GM08714 (cell line): Measurements from ENCODE around the gene ZNF710.
"Not testable (repeated sequence)": the region's sequence is repeated elsewhere in the genome, so short reads cannot be mapped to it uniquely, and the experiment has no call there.

ENCODE experiments used
- H3K4me3 ChIP-seq: fragments of 200-500 bp; sonication (Bioruptor generic); 2 replicates; pipeline ENCODE4 v1.5.1; 2014; ENCODE audit warnings: mild to moderate bottlenecking, low read length, inconsistent platforms
- ZNF274 ChIP-seq: IDR thresholded peaks from 2 replicates; pipeline ENCODE4 v1.6.1; 2012; ENCODE audit warnings: mild to moderate bottlenecking, low read depth, low read length

The ZNF710 gene, protein sequence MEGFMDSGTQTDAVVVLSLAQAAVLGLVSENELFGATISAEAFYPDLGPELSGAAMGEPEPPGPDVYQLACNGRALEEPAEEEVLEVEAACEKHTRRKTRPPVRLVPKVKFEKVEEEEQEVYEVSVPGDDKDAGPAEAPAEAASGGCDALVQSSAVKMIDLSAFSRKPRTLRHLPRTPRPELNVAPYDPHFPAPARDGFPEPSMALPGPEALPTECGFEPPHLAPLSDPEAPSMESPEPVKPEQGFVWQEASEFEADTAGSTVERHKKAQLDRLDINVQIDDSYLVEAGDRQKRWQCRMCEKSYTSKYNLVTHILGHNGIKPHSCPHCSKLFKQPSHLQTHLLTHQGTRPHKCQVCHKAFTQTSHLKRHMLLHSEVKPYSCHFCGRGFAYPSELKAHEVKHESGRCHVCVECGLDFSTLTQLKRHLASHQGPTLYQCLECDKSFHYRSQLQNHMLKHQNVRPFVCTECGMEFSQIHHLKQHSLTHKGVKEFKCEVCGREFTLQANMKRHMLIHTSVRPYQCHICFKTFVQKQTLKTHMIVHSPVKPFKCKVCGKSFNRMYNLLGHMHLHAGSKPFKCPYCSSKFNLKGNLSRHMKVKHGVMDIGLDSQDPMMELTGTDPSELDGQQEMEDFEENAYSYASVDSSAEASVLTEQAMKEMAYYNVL

GRCh38 chr15:90001062-90001682, at the start of gene ZNF710:
Gene ZNF710 (plus strand): TSS chr15:90001324. CDS start chr15:90067138, 65,814 bp downstream.
- peak within 1 kb of the TSS; percentile 83 for H3K4me3 ChIP-seq
- TF ChIP-seq ZNF274: no peak

- no peak for TF ChIP-seq ZNF274
- no peak overlapping the region for H3K4me3 ChIP-seq
Observed at GRCh38 chr15:89954541-89954940, 46.6 kb upstream of the ZNF710 start.

DNA sequence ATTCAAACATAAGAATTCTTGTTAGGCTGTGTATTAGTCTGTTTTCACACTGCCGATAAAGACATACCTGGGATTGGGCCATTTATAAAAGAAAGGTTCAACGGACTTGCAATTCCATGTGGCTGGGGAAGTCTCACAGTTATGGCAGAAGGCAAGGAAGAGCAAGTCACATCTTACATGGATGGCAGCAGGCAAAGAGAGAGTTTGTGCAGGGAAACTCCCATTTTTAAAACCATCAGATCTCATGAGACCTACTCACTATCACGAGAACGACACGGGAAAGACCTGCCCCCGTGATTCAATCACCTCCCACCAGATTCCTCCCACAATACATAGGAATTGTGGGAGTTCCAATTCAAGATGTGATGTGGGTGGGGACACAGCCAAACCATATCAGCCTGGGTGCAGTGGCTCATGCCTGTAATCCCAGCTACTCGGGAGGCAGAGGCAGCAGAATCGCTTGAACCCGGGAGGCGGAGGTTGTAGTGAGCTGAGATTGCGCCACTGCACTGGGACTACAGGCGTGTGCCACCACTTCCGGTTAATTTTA, 45.6 kb upstream of the ZNF710 start:
- not testable (repeated sequence) for H3K4me3 ChIP-seq

DNA sequence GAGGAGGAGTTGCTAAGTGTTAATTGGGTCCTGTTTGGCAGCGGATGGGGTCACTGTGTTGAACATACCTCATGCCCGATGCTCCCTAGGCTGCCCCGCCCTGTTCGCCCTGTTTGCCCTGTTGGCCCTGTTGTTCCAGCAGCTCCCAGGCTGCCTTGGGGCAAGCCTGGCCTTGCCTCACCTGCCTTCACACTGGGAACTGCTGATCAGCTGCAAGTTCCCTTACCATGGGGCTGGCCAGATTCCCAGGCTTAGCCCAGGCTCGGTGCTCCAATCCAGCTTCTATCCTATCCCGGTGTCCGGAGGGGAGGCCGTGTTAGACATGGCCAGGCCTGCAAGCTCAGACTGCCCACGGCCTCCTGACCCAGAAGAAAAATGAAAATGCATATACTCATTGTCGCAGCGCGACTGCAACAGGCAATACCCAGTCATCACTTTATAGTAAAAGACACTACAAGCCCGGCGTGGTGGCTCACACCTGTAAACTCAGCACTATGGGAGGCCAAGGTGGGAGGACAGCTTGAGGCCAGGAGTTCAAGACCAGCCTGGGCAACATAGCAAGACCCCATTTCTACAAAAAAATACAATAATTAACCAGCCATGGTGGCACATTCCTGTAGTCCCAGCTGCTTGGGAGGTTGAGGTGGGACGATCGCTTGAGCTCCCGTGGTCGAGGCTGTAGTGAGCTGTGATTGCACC, 42.9 kb upstream of the ZNF710 start:
- no peak for TF ChIP-seq ZNF274
- no peak overlapping the region for H3K4me3 ChIP-seq

- H3K4me3 ChIP-seq: no peak overlapping the region
- no peak for TF ChIP-seq ZNF274
Observed at GRCh38 chr15:89963301-89964231, 37.6 kb upstream of the ZNF710 start.

- H3K4me3 ChIP-seq: no peak overlapping the region
- no peak for TF ChIP-seq ZNF274
Observed at GRCh38 chr15:89964232-89964954, 36.7 kb upstream of the ZNF710 start.

- no peak overlapping the region for H3K4me3 ChIP-seq
- no peak for TF ChIP-seq ZNF274
Observed at GRCh38 chr15:89967881-89968280, 33.2 kb upstream of the ZNF710 start.

DNA sequence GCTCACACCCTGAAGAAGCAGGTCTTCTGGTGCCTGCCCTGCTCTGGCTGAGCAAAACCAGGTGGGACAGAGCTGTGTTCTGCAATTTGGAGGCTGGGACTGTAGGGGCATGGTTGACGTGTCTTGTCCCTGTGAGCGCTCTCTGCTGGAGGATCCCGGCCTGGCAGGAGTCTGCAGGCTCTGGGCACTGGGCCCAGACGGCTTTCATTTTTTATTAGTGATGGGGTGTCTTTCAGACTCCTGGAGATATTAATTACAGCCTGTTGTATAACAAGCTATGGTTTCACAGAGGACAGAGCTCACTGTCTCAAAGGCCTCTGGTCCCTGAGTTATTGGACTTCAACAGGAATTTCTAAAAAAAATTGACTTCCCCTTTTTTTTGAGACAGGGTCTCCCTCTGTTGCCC, 29.5 kb upstream of the ZNF710 start:
- H3K4me3 ChIP-seq: no peak overlapping the region
- no peak for TF ChIP-seq ZNF274

- TF ChIP-seq ZNF274: no peak
- H3K4me3 ChIP-seq: no peak overlapping the region
Observed at GRCh38 chr15:89972085-89972484, 29.0 kb upstream of the ZNF710 start.

- no peak for TF ChIP-seq ZNF274
Observed at GRCh38 chr15:89975482-89976245, 25.5 kb upstream of the ZNF710 start.

GRCh38 chr15:89976246-89976600, 24.9 kb upstream of the ZNF710 start:
- no peak overlapping the region for H3K4me3 ChIP-seq
- no peak for TF ChIP-seq ZNF274

More at GRCh38 chr15:89975482-89976245, 25.5 kb upstream of the ZNF710 start:
- no peak overlapping the region for H3K4me3 ChIP-seq

GRCh38 chr15:89977836-89978235, 23.3 kb upstream of the ZNF710 start:
- not testable (repeated sequence) for H3K4me3 ChIP-seq

DNA sequence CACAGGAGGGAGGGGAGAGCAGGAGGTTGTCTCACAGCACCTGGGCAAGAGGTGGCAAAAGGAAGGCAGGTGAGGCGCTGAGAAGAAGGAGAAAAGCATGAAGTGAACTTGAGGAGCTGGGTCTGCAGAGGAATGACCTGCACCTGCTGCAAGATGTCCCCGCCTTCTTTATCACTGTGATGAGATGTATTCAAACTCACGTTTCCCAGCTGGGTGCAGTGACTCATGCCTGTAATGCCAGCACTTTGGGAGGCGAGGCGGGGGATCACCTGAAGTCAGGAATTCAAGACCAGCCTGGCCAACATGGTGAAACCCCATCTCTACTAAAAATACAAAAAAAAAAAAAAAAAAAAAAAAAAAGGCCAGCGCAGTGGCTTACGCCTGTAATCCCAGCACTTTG, 22.2 kb upstream of the ZNF710 start:
- TF ChIP-seq ZNF274: no peak
- no peak overlapping the region for H3K4me3 ChIP-seq
